HepG2 (cell line): ENCODE results near the gene INHBC. TPM values are rescaled to one million over a fixed set of nuclear protein-coding genes. Genes with fewer than 3 reads are reported as not detected.

ENCODE experiments used
- ATAC-seq: fragments of 200-7000 bp; cut with Tn5 transposase; 3 replicates; pipeline ENCODE4 v1.9.1; 2020; ENCODE audit warnings: mild to moderate bottlenecking, moderate library complexity
- BruUV-seq: library from RNA; stranded (reverse); fragments of 400-500 nt; replicated peaks from 2 replicates; lab custom pipeline; 2021; lab: Mats Ljungman, UMichigan
- CTCF ChIA-PET: fragments of 300-600 bp; formaldehyde crosslinking; extraction: SDS; loops from one replicate; lab custom pipeline; 2021; ENCODE audit warnings: low total read pairs, inconsistent platforms, low intra/inter-chr PET ratio; lab: Yijun Ruan, JAX
- POLR2A ChIA-PET: fragments of 350-600 bp; sonication (Branson Sonifier 250); formaldehyde crosslinking; loops from one replicate; lab custom pipeline; 2020; ENCODE audit warnings: antibody characterized with exemption, inconsistent platforms; lab: Yijun Ruan, JAX
- DNase-seq: peaks from one replicate; pipeline ENCODE4 v3.0.0-alpha.2; 2015; ENCODE audit warnings: low spot score
- FAIRE-seq: peaks from 3 replicates; lab custom pipeline; 2011; peaks lifted over from hg19 to GRCh38; lab: Jason Lieb, UNC
- H2AFZ ChIP-seq: one replicate; pipeline ENCODE4 v1.6.1; 2011; ENCODE audit warnings: low read length, inconsistent platforms
- H3K27ac ChIP-seq: fragments of 300-600 bp; 3 replicates; pipeline ENCODE4 v1.8.0; 2011; ENCODE audit warnings: mixed run types, mild to moderate bottlenecking, mixed read lengths, low read length, inconsistent platforms; ENCODE audit not compliant: insufficient read depth; ENCODE audit errors: extremely low read length
- H3K27me3 ChIP-seq, 2 experiments: fragments of 200-600 bp in 1 of 2; 2 replicates in 1 of 2; 3 replicates in 1 of 2; pipeline versions ENCODE4 v1.6.0 to v1.8.0; 2011; ENCODE audit warnings: low read length in 2 of 2, mild to moderate bottlenecking in 2 of 2, moderate library complexity in 2 of 2, inconsistent platforms in 1 of 2; ENCODE audit not compliant: insufficient read depth in 2 of 2, control insufficient read depth in 1 of 2
- H3K36me3 ChIP-seq, 2 experiments: fragments of 200-600 bp in 1 of 2; replicated peaks in 1 of 2; 2 replicates in 1 of 2; 3 replicates in 1 of 2; pipeline versions ENCODE4 v1.5.1 to v1.8.0; 2011; ENCODE audit warnings: low read length in 2 of 2, inconsistent platforms in 1 of 2; ENCODE audit not compliant: insufficient read depth in 2 of 2, control insufficient read depth in 1 of 2
- H3K4me1 ChIP-seq: 2 replicates; pipeline ENCODE4 v1.5.1; 2012; ENCODE audit warnings: low read length, inconsistent platforms; ENCODE audit not compliant: insufficient read depth
- H3K4me2 ChIP-seq: 2 replicates; pipeline ENCODE4 v1.6.0; 2011; ENCODE audit warnings: low read depth, low read length, inconsistent platforms
- H3K4me3 ChIP-seq, 3 experiments: fragments of 200-600 bp in 1 of 3; sonication (generic), shearing (Covaris generic) in 1 of 3; replicated peaks in 1 of 3; 2 replicates each; pipeline ENCODE4 v1.5.1; 2011 to 2016; ENCODE audit warnings: low read length in 3 of 3, inconsistent platforms in 2 of 3, low read depth in 2 of 3, mild to moderate bottlenecking in 2 of 3, control low read depth in 1 of 3, mixed read lengths in 1 of 3; ENCODE audit not compliant: insufficient read depth in 1 of 3
- H3K79me2 ChIP-seq: one replicate; pipeline ENCODE4 v1.6.1; 2011; ENCODE audit warnings: low read length, inconsistent platforms; ENCODE audit not compliant: insufficient read depth
- H3K9ac ChIP-seq: 2 replicates; pipeline ENCODE4 v1.6.0; 2011; ENCODE audit warnings: mild to moderate bottlenecking, low read depth, low read length, inconsistent platforms; ENCODE audit not compliant: insufficient read depth
- H3K9me3 ChIP-seq: 2 replicates; pipeline ENCODE4 v1.5.1; 2012; ENCODE audit warnings: mild to moderate bottlenecking, low read length
- H4K20me1 ChIP-seq: 2 replicates; pipeline ENCODE4 v1.6.0; 2011; ENCODE audit warnings: inconsistent platforms, mild to moderate bottlenecking, low read length, moderate library complexity; ENCODE audit not compliant: insufficient read depth
- HNF4A ChIP-seq: sonication (generic); formaldehyde crosslinking; IDR thresholded peaks from 2 replicates; pipeline ENCODE4 v1.4.0; 2020; ENCODE audit warnings: missing genetic modification reagents
- JUN ChIP-seq: sonication (generic); formaldehyde crosslinking; IDR thresholded peaks from 2 replicates; pipeline ENCODE4 v1.4.0; 2020; ENCODE audit warnings: mild to moderate bottlenecking, missing genetic modification reagents
- NFE2 ChIP-seq: sonication (generic); formaldehyde crosslinking; IDR thresholded peaks from 2 replicates; pipeline ENCODE4 v1.4.0; 2020; ENCODE audit warnings: missing genetic modification reagents
- WGBS: methylation state at CpG from one replicate; pipeline ENCODE4 v1.1.6; 2017; ENCODE audit warnings: low lambda C conversion rate; 5-methylcytosine and 5-hydroxymethylcytosine counted together
- in situ Hi-C: cut with HindIII; loops from 2 replicates; pipeline ENCODE4 v1.10.0; 2017; ENCODE audit warnings: low pct_unique_long_range_greater_than_20kb; ENCODE audit not compliant: extremely low pct_ligation_motif_present
- intact Hi-C: fragments of 100-400 bp; cut with micrococcal nuclease; formaldehyde crosslinking; loops from one replicate; pipeline ENCODE4 v1.10.0; 2022; ENCODE audit not compliant: unreplicated experiment
- polyA plus RNA-seq, 8 experiments: library from polyadenylated mRNA; depleted of rRNA in 3 of 8; stranded (reverse) in 7 of 8; unstranded in 1 of 8; fragments of >200 nt; fragmentation: Illumina TruSeq in 4 of 8; extraction: Trizol in 4 of 8; gene quantifications; 2 replicates each; pipeline versions ENCODE4 v1.2.1 to v1.2.3, GENCODE V29; 2011 to 2016; ENCODE audit warnings: low read depth in 4 of 8, missing spikeins in 1 of 8, mixed read lengths in 1 of 8; ENCODE audit not compliant: insufficient read depth in 1 of 8
- total RNA-seq, 5 experiments: library from RNA; depleted of rRNA; stranded (reverse); fragments of >200 nt; fragmentation: Illumina TruSeq; extraction: Trizol; gene quantifications; 2 replicates each; pipeline ENCODE4 v1.2.3, GENCODE V29; 2016; ENCODE audit warnings: low read depth in 1 of 5
- TF ChIP-seq, protein P1 (sequence below): sonication (generic); formaldehyde crosslinking; IDR thresholded peaks from 2 replicates; pipeline ENCODE4 v1.4.0; 2020; ENCODE audit warnings: mild to moderate bottlenecking, missing genetic modification reagents
- TF ChIP-seq, protein P2 (sequence below): sonication (generic); formaldehyde crosslinking; IDR thresholded peaks from 2 replicates; pipeline ENCODE4 v1.4.0; 2020; ENCODE audit warnings: missing genetic modification reagents

Gene INHBC
- total and polyA plus RNA-seq, 2 of the 13 experiments (the other 11 are each of a cell fraction or from before 2014, with no cell fraction given) = 1.8 to 13.8 TPM

DNA sequence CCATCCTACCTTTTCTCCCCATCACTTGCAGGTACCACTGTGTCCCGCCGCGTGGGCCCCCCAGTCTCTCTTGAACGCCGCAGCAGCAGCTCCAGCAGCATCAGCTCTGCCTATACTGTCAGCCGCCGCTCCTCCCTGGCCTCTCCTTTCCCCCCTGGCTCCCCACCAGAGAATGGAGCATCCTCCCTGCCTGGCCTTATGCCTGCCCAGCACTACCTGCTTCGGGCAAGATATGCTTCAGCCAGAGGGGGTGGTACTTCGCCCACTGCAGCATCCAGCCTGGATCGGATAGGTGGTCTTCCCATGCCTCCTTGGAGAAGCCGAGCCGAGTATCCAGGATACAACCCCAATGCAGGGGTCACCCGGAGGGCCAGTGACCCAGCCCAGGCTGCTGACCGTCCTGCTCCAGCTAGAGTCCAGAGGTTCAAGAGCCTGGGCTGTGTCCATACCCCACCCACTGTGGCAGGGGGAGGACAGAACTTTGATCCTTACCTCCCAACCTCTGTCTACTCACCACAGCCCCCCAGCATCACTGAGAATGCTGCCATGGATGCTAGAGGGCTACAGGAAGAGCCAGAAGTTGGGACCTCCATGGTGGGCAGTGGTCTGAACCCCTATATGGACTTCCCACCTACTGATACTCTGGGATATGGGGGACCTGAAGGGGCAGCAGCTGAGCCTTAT is 35.8 kb downstream of the INHBC start:
- peaks cover 7 to 50% of the 10 kb centered on the region in 2 experiments for H3K27me3 ChIP-seq
- no peak overlapping the region for H3K4me2 ChIP-seq
- TF ChIP-seq, protein P1, sequence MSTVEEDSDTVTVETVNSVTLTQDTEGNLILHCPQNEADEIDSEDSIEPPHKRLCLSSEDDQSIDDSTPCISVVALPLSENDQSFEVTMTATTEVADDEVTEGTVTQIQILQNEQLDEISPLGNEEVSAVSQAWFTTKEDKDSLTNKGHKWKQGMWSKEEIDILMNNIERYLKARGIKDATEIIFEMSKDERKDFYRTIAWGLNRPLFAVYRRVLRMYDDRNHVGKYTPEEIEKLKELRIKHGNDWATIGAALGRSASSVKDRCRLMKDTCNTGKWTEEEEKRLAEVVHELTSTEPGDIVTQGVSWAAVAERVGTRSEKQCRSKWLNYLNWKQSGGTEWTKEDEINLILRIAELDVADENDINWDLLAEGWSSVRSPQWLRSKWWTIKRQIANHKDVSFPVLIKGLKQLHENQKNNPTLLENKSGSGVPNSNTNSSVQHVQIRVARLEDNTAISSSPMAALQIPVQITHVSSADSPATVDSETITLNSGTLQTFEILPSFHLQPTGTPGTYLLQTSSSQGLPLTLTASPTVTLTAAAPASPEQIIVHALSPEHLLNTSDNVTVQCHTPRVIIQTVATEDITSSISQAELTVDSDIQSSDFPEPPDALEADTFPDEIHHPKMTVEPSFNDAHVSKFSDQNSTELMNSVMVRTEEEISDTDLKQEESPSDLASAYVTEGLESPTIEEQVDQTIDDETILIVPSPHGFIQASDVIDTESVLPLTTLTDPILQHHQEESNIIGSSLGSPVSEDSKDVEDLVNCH (CRISPR knock-in tag) = no peak
- TF ChIP-seq NFE2 (CRISPR knock-in tag) = no peak
- TF ChIP-seq JUN = no peak
- TF ChIP-seq, protein P2, sequence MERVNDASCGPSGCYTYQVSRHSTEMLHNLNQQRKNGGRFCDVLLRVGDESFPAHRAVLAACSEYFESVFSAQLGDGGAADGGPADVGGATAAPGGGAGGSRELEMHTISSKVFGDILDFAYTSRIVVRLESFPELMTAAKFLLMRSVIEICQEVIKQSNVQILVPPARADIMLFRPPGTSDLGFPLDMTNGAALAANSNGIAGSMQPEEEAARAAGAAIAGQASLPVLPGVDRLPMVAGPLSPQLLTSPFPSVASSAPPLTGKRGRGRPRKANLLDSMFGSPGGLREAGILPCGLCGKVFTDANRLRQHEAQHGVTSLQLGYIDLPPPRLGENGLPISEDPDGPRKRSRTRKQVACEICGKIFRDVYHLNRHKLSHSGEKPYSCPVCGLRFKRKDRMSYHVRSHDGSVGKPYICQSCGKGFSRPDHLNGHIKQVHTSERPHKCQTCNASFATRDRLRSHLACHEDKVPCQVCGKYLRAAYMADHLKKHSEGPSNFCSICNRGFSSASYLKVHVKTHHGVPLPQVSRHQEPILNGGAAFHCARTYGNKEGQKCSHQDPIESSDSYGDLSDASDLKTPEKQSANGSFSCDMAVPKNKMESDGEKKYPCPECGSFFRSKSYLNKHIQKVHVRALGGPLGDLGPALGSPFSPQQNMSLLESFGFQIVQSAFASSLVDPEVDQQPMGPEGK (CRISPR knock-in tag) = peak; percentile 48; the same call in 1 of the 2 replicates
- TF ChIP-seq HNF4A (CRISPR knock-in tag) = peak; percentile 29; the same call in 1 of the 2 replicates
- H3K4me3 ChIP-seq = no peak overlapping the region
- BruUV-seq = no TSS peak
- ChIA-PET POLR2A (no interaction called here), CTCF (no interaction called here)
- in situ Hi-C loops (no loop called here), intact Hi-C loops (no loop called here)
- H3K79me2 ChIP-seq = no peaks in the 10 kb centered on the region
- no peaks in the 10 kb centered on the region for H4K20me1 ChIP-seq
- WGBS = 57% methylated on average over 13 of the region's 14 CpGs
- peaks cover 28% of the 10 kb centered on the region for H3K4me1 ChIP-seq
- H2AFZ ChIP-seq = no peak overlapping the region
- ATAC-seq (peak; percentile 15; the same call in 2 of the 3 replicates), FAIRE-seq (no peak), DNase-seq (no peak)
- H3K9ac ChIP-seq = no peak overlapping the region
- no peaks in the 10 kb centered on the region for H3K9me3 ChIP-seq
- H3K27ac ChIP-seq = no peak overlapping the region
- H3K36me3 ChIP-seq = no peaks in the 10 kb centered on the region
